GM12878 (cell line): ENCODE results near the gene OTUB1. TPM values are rescaled to one million over a fixed set of nuclear protein-coding genes. Genes with fewer than 3 reads are reported as not detected.

Experiments used
- ATAC-seq: fragments of 200-7000 bp; cut with Tn5 transposase; 3 replicates; pipeline ENCODE4 v1.9.1; 2020; ENCODE audit warnings: mild to moderate bottlenecking, moderate library complexity
- BruUV-seq: library from RNA; stranded (reverse); fragments of 400-500 nt; replicated peaks from 2 replicates; lab custom pipeline; 2021; lab: Mats Ljungman, UMichigan
- CTCF ChIA-PET: fragments of 300-600 bp; sonication (Branson Sonifier 250); formaldehyde crosslinking; extraction: SDS; loops from one replicate; lab custom pipeline; 2021; ENCODE audit warnings: inconsistent platforms; lab: Yijun Ruan, JAX
- POLR2A ChIA-PET: fragments of 350-600 bp; formaldehyde crosslinking; extraction: SDS; loops from one replicate; lab custom pipeline; 2021; ENCODE audit warnings: inconsistent platforms; lab: Charles Lee
- RAD21 ChIA-PET: fragments of 300-600 bp; sonication (Branson Sonifier 250); formaldehyde crosslinking; loops from one replicate; lab custom pipeline; 2023; ENCODE audit warnings: antibody characterized with exemption; ENCODE audit not compliant: unreplicated experiment; lab: Charles Lee
- SMC1A ChIA-PET: fragments of 300-600 bp; sonication (Branson Sonifier 250); formaldehyde crosslinking; loops from one replicate; lab custom pipeline; 2023; ENCODE audit not compliant: unreplicated experiment, uncharacterized antibody; lab: Charles Lee
- DNase-seq: peaks from one replicate; pipeline ENCODE4 v3.0.0-alpha.2; 2011; ENCODE audit warnings: low read depth, low spot score
- FAIRE-seq: peaks from 3 replicates; lab custom pipeline; 2011; peaks lifted over from hg19 to GRCh38; lab: Jason Lieb, UNC
- H2AFZ ChIP-seq: 2 replicates; pipeline ENCODE4 v1.6.0; 2011; ENCODE audit warnings: low read depth, low read length, control low read depth; ENCODE audit not compliant: control insufficient read depth
- H3K27ac ChIP-seq: 2 replicates; pipeline ENCODE4 v1.5.1; 2011; ENCODE audit warnings: control low read depth; ENCODE audit not compliant: control insufficient read depth, insufficient read depth
- H3K27me3 ChIP-seq, 2 experiments: replicated peaks in 1 of 2; 2 replicates each; pipeline versions ENCODE4 v1.6.0 to v1.6.1; 2011; ENCODE audit warnings: low read length in 1 of 2; ENCODE audit not compliant: control insufficient read depth in 2 of 2, insufficient read depth in 2 of 2
- H3K36me3 ChIP-seq, 2 experiments: 2 replicates each; pipeline ENCODE4 v1.5.1; 2011; ENCODE audit warnings: low read length in 1 of 2; ENCODE audit not compliant: control insufficient read depth in 2 of 2, insufficient read depth in 2 of 2
- H3K4me1 ChIP-seq: 2 replicates; pipeline ENCODE4 v1.6.1; 2011; ENCODE audit warnings: mild to moderate bottlenecking, low read length, moderate library complexity, mixed read lengths; ENCODE audit not compliant: control insufficient read depth, insufficient read depth
- H3K4me2 ChIP-seq: 2 replicates; pipeline ENCODE4 v1.6.0; 2011; ENCODE audit warnings: control low read depth; ENCODE audit not compliant: control insufficient read depth, insufficient read depth
- H3K4me3 ChIP-seq: fragments of 200-600 bp; sonication (generic); 2 replicates; pipeline ENCODE4 v1.5.1; 2016
- H3K79me2 ChIP-seq: 2 replicates; pipeline ENCODE4 v1.6.0; 2011; ENCODE audit warnings: low read length; ENCODE audit not compliant: control insufficient read depth, insufficient read depth
- H3K9ac ChIP-seq: 2 replicates; pipeline ENCODE4 v1.8.0; 2011; ENCODE audit warnings: low read length, control low read depth, mixed read lengths; ENCODE audit not compliant: control insufficient read depth, insufficient read depth
- H3K9me3 ChIP-seq: replicated peaks from 3 replicates; pipeline ENCODE4 v1.5.1; 2011; ENCODE audit warnings: mild to moderate bottlenecking, low read length; ENCODE audit not compliant: control insufficient read depth, insufficient read depth
- H4K20me1 ChIP-seq: 2 replicates; pipeline ENCODE4 v1.6.0; 2011; ENCODE audit not compliant: control insufficient read depth, insufficient read depth
- CBFB ChIP-seq: IDR thresholded peaks from 2 replicates; pipeline ENCODE4 v1.6.1; 2016; ENCODE audit warnings: antibody characterized with exemption, low read depth
- EP300 ChIP-seq, 2 experiments: fragments of 150-350 bp in 1 of 2; IDR thresholded peaks; 2 replicates each; pipeline ENCODE4 v1.6.1; 2011 to 2012; ENCODE audit warnings: low read depth in 2 of 2, low read length in 2 of 2, borderline replicate concordance in 1 of 2, improper control_type of control experiment in 1 of 2, inconsistent platforms in 1 of 2; ENCODE audit not compliant: control insufficient read depth in 1 of 2
- EZH2 ChIP-seq: IDR thresholded peaks from 2 replicates; pipeline ENCODE4 v1.6.1; 2012; ENCODE audit warnings: low read depth, mild to moderate bottlenecking, control low read depth, inconsistent platforms, low read length, borderline replicate concordance; ENCODE audit not compliant: control insufficient read depth
- FOS ChIP-seq: IDR thresholded peaks from 3 replicates; pipeline ENCODE4 v1.6.1; 2011; ENCODE audit warnings: borderline replicate concordance; ENCODE audit not compliant: insufficient read length; ENCODE audit errors: extremely low read depth
- HDGF ChIP-seq: fragments of 450-650 bp; IDR thresholded peaks from 2 replicates; pipeline ENCODE4 v1.6.1; 2016; ENCODE audit warnings: antibody characterized with exemption
- IRF5 ChIP-seq: fragments of 450-650 bp; IDR thresholded peaks from 2 replicates; pipeline ENCODE4 v1.6.1; 2017; ENCODE audit warnings: borderline replicate concordance
- MEF2B ChIP-seq: fragments of 450-650 bp; IDR thresholded peaks from 2 replicates; pipeline ENCODE4 v1.6.1; 2018; ENCODE audit warnings: mild to moderate bottlenecking, moderate library complexity; ENCODE audit not compliant: partially characterized antibody, poor library complexity, severe bottlenecking
- MXI1 ChIP-seq: fragments of 150-350 bp; IDR thresholded peaks from 2 replicates; pipeline ENCODE4 v1.6.1; 2011; ENCODE audit warnings: low read depth, mild to moderate bottlenecking, inconsistent platforms, low read length, improper control_type of control experiment
- NFIC ChIP-seq: IDR thresholded peaks from 2 replicates; pipeline ENCODE4 v1.6.1; 2012; ENCODE audit warnings: low read depth, mild to moderate bottlenecking, inconsistent platforms, low read length, moderate library complexity
- RBBP5 ChIP-seq: fragments of 200-600 bp; sonication (generic); conservative IDR thresholded peaks from 2 replicates; pipeline ENCODE4 v1.6.1; 2016
- SMAD1 ChIP-seq: fragments of 450-650 bp; IDR thresholded peaks from 2 replicates; pipeline ENCODE4 v1.6.1; 2018; ENCODE audit warnings: mild to moderate bottlenecking, low read depth; ENCODE audit not compliant: partially characterized antibody
- WRNIP1 ChIP-seq: IDR thresholded peaks from 2 replicates; pipeline ENCODE4 v1.6.1; 2011; ENCODE audit warnings: low read depth, low read length, improper control_type of control experiment, borderline replicate concordance
- ZNF274 ChIP-seq: IDR thresholded peaks from one replicate; pipeline ENCODE4 v1.8.0; 2011; ENCODE audit not compliant: insufficient read length, insufficient read depth
- WGBS: methylation state at CpG from one replicate; pipeline ENCODE4 v1.1.6; 2016; ENCODE audit warnings: low lambda C conversion rate; ENCODE audit not compliant: insufficient replicate concordance, insufficient coverage; ENCODE audit errors: missing lambda C conversion rate; 5-methylcytosine and 5-hydroxymethylcytosine counted together
- in situ Hi-C: fragments of 300-500 bp; cut with MboI; formaldehyde crosslinking; loops from 9 replicates; pipeline ENCODE4 v1.14.3; 2018; ENCODE audit warnings: mixed read lengths
- intact Hi-C: fragments of 100-400 bp; cut with micrococcal nuclease; formaldehyde crosslinking; loops from one replicate; pipeline ENCODE4 v1.14.2; 2022; ENCODE audit not compliant: unreplicated experiment
- polyA plus RNA-seq, 11 experiments: library from polyadenylated mRNA; depleted of rRNA in 4 of 11; unstranded in 6 of 11; stranded (reverse) in 5 of 11; fragments of >200 nt; fragmentation: Nextera tagmentation in 4 of 11; fragmentation: Illumina TruSeq in 1 of 11; extraction: Ambion mirVana in 4 of 11; extraction: Trizol in 1 of 11; gene quantifications; 1 replicate in 1 of 11; 2 replicates in 10 of 11; pipeline versions ENCODE4 v1.2.1 to v1.2.3, GENCODE V29; 2011 to 2016; ENCODE audit warnings: inconsistent platforms in 2 of 11, missing spikeins in 2 of 11, low read depth in 1 of 11
- total RNA-seq, 4 experiments: library from RNA; depleted of rRNA in 3 of 4; stranded (reverse); fragments of >200 nt in 3 of 4; fragmentation: Illumina TruSeq in 1 of 4; extraction: Trizol in 1 of 4; gene quantifications; 2 replicates each; pipeline versions ENCODE4 v1.2.1 to v1.2.3, GENCODE V29; 2013 to 2021

The OTUB1 gene
- total and polyA plus RNA-seq, 10 of the 15 experiments (the other 5 are each of a cell fraction or from before 2014, with no cell fraction given), result 49.6 to 225 (median 131) TPM

- TF ChIP-seq MXI1 (0 out of 2 replicates have a peak, but pooled peaks have one; percentile 34), WRNIP1 (0 out of 2 replicates have a peak, but pooled peaks have one; percentile 36), CBFB (peak; percentile 70; the same call in 1 of the 2 replicates), IRF5 (no peak), FOS (no peak), MEF2B (peak; percentile 56), HDGF (0 out of 2 replicates have a peak, but pooled peaks have one; percentile 12)
Measured at GRCh38 chr11:63951779-63952536, 34.3 kb upstream of the OTUB1 start (continued).

DNA sequence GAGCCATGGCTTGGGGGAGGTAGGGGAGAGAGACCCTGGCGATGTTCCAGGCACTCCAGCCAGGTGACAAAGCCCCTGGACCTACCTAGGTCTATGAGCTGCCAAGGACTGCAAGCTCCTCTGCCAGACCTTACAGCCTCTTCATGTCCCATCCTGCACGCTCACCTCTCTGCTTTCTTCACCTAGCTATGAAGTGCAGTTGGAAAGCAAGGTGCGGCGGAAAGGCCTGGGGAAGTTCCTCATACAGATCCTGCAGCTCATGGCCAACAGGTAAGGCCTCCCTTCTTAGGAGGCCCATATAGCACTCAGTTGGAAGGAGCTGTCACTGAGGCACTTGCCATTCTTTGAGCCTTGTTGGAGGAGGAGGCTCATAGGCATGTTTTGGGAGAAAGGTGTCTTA is 33.7 kb upstream of the OTUB1 start:
- Histone ChIP-seq H3K9ac (peak overlapping the region; percentile 85), H2AFZ (peak overlapping the region; percentile 67), H3K36me3 (peaks cover 17 to 32% of the 10 kb centered on the region in 2 experiments), H3K9me3 (no peaks in the 10 kb centered on the region), H3K79me2 (peaks cover 2% of the 10 kb centered on the region; the same call in 1 of the 2 replicates), H3K4me3 (0 out of 2 replicates have a peak overlapping the region, but pooled peaks have one; percentile 17), H3K27me3 (no peaks in the 10 kb centered on the region), H3K4me2 (peak overlapping the region; percentile 86), H3K4me1 (peaks cover 23% of the 10 kb centered on the region), H4K20me1 (no peaks in the 10 kb centered on the region), H3K27ac (peak overlapping the region; percentile 88)
- WGBS, result 90% methylated on average over 4 of the region's 4 CpGs
- CTCF ChIA-PET, result interaction anchor here (0.9 to 12.7 kb wide), 6 partner anchors 10 to 1759 kb away, joined by 3 to 271 read pairs (median 4); partner anchors contain the start of genes MARK2 and NAA40
- RAD21 ChIA-PET, result interaction anchor here (1.1 kb wide), 1 partner anchor 113 kb away, joined by 3 read pairs; no protein-coding TSS in a partner anchor
- ATAC-seq (no peak; the same call in 2 of the 3 replicates), FAIRE-seq (no peak), DNase-seq (no peak)
- POLR2A ChIA-PET, result interaction anchor here (0.5 to 1.5 kb wide), 5 partner anchors 8 to 32 kb away, joined by 3 to 6 read pairs (median 5); no protein-coding TSS in a partner anchor
- TF ChIP-seq EZH2 (no peak), EP300 (IDR thresholded peaks at IDR 0.05; ENCODE audit: borderline replicate concordance in 1 of 2, control insufficient read depth in 1 of 2, low read depth in 2 of 2, low read length in 2 of 2) (no peak), RBBP5 (no peak), NFIC (no peak), SMAD1 (no peak), ZNF274 (no peak)
- SMC1A ChIA-PET, result interaction anchor here (0.7 to 11.4 kb wide), 6 partner anchors 8 to 185 kb away, joined by 3 to 234 read pairs (median 4); partner anchors contain the start of gene MARK2
- BruUV-seq, result no TSS peak
- in situ Hi-C loops (no loop called here), intact Hi-C loops (loop anchor here (5.0 kb wide), 1 partner anchor 185 kb away; the partner anchor contains the start of gene ZFTA)
